HG03565 (cell line): ENCODE measurements around the gene DDX59.
"Not testable (repeated sequence)": the region's sequence is repeated elsewhere in the genome, so short reads cannot be mapped to it uniquely, and the experiment has no call there.

Experiments
- ATAC-seq: cut with Tn5 transposase; IDR thresholded peaks from one replicate; pipeline ENCODE4 v1.9.1; 2021; ENCODE audit warnings: mild to moderate bottlenecking, moderate library complexity; ENCODE audit not compliant: unreplicated experiment

The DDX59 gene

GRCh38 chr1:200630515-200630899 is 39.2 kb downstream of the DDX59 start:
- not testable (repeated sequence) for ATAC-seq

DNA sequence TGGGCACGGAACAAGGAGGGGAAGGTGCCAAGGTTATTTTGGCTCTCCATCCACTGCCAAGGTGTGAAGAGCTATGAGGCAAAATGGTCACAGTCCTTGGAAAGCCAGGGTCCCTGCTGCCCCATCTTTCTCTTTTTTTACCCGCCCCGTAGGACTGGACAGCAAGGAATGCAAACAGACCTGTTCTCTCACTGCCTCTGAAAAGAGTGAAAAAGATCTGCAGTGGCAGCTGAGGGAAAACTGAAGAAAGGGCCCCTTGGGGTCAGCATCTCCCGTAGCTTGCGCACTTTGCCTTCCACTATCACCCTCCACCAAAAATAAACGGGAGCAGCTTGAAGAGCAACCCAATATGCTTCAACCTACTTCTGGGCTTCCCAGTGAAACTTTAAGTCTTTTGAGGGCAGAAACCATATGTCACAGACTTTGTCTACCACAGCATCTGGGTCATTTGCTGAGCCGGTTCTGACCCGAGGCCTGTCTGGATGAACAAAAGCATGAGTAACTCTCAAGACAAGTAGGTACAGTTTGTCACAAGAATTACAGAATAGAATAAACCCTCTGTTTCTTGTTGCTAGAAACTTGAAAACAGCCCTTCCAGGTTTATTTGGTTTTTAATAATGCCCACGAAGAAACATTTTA is 39.7 kb downstream of the DDX59 start:
- ATAC-seq: no peak

- peak; percentile 71 for ATAC-seq
Measured at GRCh38 chr1:200628223-200628881, 41.4 kb downstream of the DDX59 start.

GRCh38 chr1:200627575-200628222 is 42.0 kb downstream of the DDX59 start:
- ATAC-seq: no peak

- ATAC-seq: no peak
Measured at GRCh38 chr1:200626853-200627534, 42.7 kb downstream of the DDX59 start.

GRCh38 chr1:200625381-200625824 is 44.3 kb downstream of the DDX59 start:
- ATAC-seq: peak; percentile 22

DNA sequence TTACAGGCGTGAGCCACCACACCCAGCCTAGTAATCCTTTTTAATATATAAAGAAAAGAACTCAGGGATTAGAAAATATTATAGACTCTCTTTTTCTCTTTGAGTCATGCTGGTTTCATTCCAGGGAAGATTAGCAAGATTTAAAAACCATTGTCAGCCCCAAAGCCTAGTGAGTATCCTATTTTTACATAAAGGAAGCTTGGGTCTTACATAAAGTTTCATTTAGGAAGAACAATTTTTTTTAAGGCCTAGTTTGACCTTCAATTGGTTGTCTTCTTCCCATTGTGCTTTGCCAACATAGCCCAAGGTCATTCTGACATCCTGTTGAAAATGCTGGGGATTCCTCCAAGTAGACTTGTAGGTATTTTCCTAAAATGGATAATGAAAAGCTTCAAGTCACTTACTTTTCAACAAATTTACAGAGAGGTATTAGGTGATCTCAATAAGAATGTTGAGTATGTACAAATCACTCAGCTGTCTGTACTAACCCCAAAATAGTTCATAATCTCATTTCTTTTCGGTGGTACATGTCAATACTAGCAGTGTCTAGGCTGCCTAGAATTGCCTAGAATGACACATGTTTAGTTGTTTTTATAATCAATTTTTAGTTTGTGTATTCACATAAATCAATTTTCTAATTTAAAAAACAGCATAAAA is 44.9 kb downstream of the DDX59 start:
- ATAC-seq: no peak

GRCh38 chr1:200620273-200621131 is 49.2 kb downstream of the DDX59 start, which contains the start of gene KIF14:
TSS of gene KIF14 (minus strand) at chr1:200620751. CDS start at chr1:200618723, 2,028 bp downstream.
- peak; percentile 69 for ATAC-seq

DNA sequence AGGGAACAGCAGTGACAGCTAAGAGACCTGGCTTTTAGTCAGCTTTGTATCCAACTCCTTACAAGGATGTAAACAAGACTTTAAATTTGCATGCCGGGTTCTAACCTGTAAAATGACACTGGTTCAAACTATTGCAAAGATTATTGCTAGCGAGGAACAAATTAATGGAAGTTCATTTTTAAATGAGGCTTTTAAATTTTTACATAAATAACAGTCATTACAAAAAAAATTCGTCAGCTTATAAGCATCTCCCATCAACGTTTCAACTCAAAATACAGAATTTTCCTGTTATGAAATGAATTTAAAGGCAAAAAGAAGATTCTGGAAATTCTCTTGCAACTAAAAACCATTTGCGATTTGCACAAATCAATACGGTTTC is 49.8 kb downstream of the DDX59 start:
- ATAC-seq: no peak

GRCh38 chr1:200610846-200611245 is 58.9 kb downstream of the DDX59 start:
- ATAC-seq: no peak

- no peak for ATAC-seq
Measured at GRCh38 chr1:200602632-200603031, 67.1 kb downstream of the DDX59 start.
